ENCODE data around the gene PCNX2.

PCNX2 gene

GRCh38 chr1:233057836-233058235 lies 237.7 kb downstream of the PCNX2 start:
- DNase-seq: no peak

- DNase-seq: no peak
These were observed 239.5 kb downstream of the PCNX2 start for GRCh38 chr1:233055879-233056641.

- no peak for DNase-seq
These were observed 249.9 kb downstream of the PCNX2 start for GRCh38 chr1:233045588-233045987.

GRCh38 chr1:233042834-233043233 lies 252.7 kb downstream of the PCNX2 start:
- DNase-seq: no peak

GRCh38 chr1:233040494-233040893 lies 255.0 kb downstream of the PCNX2 start:
- no peak for DNase-seq

GRCh38 chr1:233038581-233038980 lies 256.9 kb downstream of the PCNX2 start:
- no peak for DNase-seq

- DNase-seq: no peak
These were observed 257.7 kb downstream of the PCNX2 start for GRCh38 chr1:233037843-233038242.

- DNase-seq: no peak
These were observed 260.7 kb downstream of the PCNX2 start for GRCh38 chr1:233034836-233035235.

- no peak for DNase-seq
These were observed 262.2 kb downstream of the PCNX2 start for GRCh38 chr1:233033361-233033760.

GRCh38 chr1:233032916-233033315 lies 262.6 kb downstream of the PCNX2 start:
- DNase-seq: no peak

- DNase-seq: no peak
These were observed 264.0 kb downstream of the PCNX2 start for GRCh38 chr1:233031521-233031920.

- no peak for DNase-seq
These were observed 268.5 kb downstream of the PCNX2 start for GRCh38 chr1:233027046-233027445.

- DNase-seq: no peak
These were observed 270.0 kb downstream of the PCNX2 start for GRCh38 chr1:233025567-233025966.

- DNase-seq: no peak
These were observed 270.4 kb downstream of the PCNX2 start for GRCh38 chr1:233025157-233025556.

GRCh38 chr1:233024199-233024598 lies 271.3 kb downstream of the PCNX2 start:
- DNase-seq: no peak

- no peak for DNase-seq
These were observed 273.3 kb downstream of the PCNX2 start for GRCh38 chr1:233022246-233022645.

GRCh38 chr1:233020426-233020825 lies 275.1 kb downstream of the PCNX2 start:
- DNase-seq: no peak

GRCh38 chr1:233019778-233020325 lies 275.7 kb downstream of the PCNX2 start:
- no peak for DNase-seq

- DNase-seq: no peak
These were observed 276.4 kb downstream of the PCNX2 start for GRCh38 chr1:233019083-233019482.

- no peak for DNase-seq
These were observed 278.7 kb downstream of the PCNX2 start for GRCh38 chr1:233016798-233017197.

GRCh38 chr1:233015965-233016364 lies 279.6 kb downstream of the PCNX2 start:
- DNase-seq: no peak

- DNase-seq: no peak
These were observed 283.5 kb downstream of the PCNX2 start for GRCh38 chr1:233012021-233012420.

- DNase-seq: no peak
These were observed 285.4 kb downstream of the PCNX2 start for GRCh38 chr1:233010146-233010545.

- DNase-seq: no peak
These were observed 289.0 kb downstream of the PCNX2 start for GRCh38 chr1:233006541-233006973.

GRCh38 chr1:233006108-233006507 lies 289.4 kb downstream of the PCNX2 start:
- DNase-seq: no peak
